Prostate gland (tissue), 2 donors: Measurements from ENCODE around the gene C4A. TPM values are rescaled to one million over a fixed set of nuclear protein-coding genes. Genes with fewer than 3 reads are reported as not detected.
"Not testable (repeated sequence)": the region's sequence is repeated elsewhere in the genome, so short reads cannot be mapped to it uniquely, and the experiment has no call there.

ENCODE experiments used
- DNase-seq: peaks from one replicate; pipeline ENCODE4 v3.0.0-alpha.2; 2019; ENCODE audit warnings: low spot score
- H3K27ac ChIP-seq, 2 donors: fragments of 200-600 bp; sonication (generic); 2 replicates each; pipeline ENCODE4 v1.5.1; 2017 to 2019
- H3K27me3 ChIP-seq: fragments of 200-600 bp; sonication (generic); replicated peaks from 2 replicates; pipeline ENCODE4 v1.5.1; 2019; ENCODE audit not compliant: insufficient read depth
- H3K36me3 ChIP-seq, 2 donors: fragments of 200-600 bp; sonication (generic); 1 replicate in 1 of 2; 2 replicates in 1 of 2; pipeline versions ENCODE4 v1.5.1 to v1.8.1; 2017 to 2019
- H3K4me1 ChIP-seq: fragments of 200-600 bp; sonication (generic); replicated peaks from 2 replicates; pipeline ENCODE4 v1.5.1; 2019
- H3K4me3 ChIP-seq, 2 donors: fragments of 200-600 bp; sonication (generic); 2 replicates each; pipeline ENCODE4 v1.5.1; 2017 to 2019
- H3K9me3 ChIP-seq: fragments of 200-600 bp; sonication (generic); 2 replicates; pipeline ENCODE4 v1.5.1; 2017
- POLR2A ChIP-seq: fragments of 450-650 bp; IDR thresholded peaks from one replicate; pipeline ENCODE4 v1.6.1; 2016; ENCODE audit warnings: antibody characterized with exemption, mild to moderate bottlenecking
- POLR2AphosphoS5 ChIP-seq: sonication (generic); formaldehyde crosslinking; IDR thresholded peaks from one replicate; pipeline ENCODE4 v1.6.1; 2017; ENCODE audit warnings: antibody characterized with exemption
- WGBS: methylation state at CpG from one replicate; pipeline ENCODE4 v1.1.5; 2018; 5-methylcytosine and 5-hydroxymethylcytosine counted together
- intact Hi-C: fragments of 100-400 bp; cut with DNase I; formaldehyde crosslinking; loops from one replicate; pipeline ENCODE4 v1.14.2; 2022
- total RNA-seq, 2 donors: library from RNA; depleted of rRNA; stranded (reverse); fragments of >200 nt; gene quantifications; one replicate each; pipeline ENCODE4 v1.1.0, GENCODE V29; 2016
- TF ChIP-seq, protein P1 (sequence below), 4 experiments: fragments of 200-600 bp in 2 of 4; fragments of 450-650 bp in 2 of 4; sonication (generic) in 2 of 4; IDR thresholded peaks; 1 replicate in 3 of 4; 2 replicates in 1 of 4; pipeline ENCODE4 v1.5.1; 2016 to 2019; ENCODE audit warnings: antibody characterized with exemption in 4 of 4, mild to moderate bottlenecking in 2 of 4, moderate library complexity in 2 of 4

The C4A gene
- total RNA-seq, 2 donors from 2014 or later, result 32.8 to 196 TPM

DNA sequence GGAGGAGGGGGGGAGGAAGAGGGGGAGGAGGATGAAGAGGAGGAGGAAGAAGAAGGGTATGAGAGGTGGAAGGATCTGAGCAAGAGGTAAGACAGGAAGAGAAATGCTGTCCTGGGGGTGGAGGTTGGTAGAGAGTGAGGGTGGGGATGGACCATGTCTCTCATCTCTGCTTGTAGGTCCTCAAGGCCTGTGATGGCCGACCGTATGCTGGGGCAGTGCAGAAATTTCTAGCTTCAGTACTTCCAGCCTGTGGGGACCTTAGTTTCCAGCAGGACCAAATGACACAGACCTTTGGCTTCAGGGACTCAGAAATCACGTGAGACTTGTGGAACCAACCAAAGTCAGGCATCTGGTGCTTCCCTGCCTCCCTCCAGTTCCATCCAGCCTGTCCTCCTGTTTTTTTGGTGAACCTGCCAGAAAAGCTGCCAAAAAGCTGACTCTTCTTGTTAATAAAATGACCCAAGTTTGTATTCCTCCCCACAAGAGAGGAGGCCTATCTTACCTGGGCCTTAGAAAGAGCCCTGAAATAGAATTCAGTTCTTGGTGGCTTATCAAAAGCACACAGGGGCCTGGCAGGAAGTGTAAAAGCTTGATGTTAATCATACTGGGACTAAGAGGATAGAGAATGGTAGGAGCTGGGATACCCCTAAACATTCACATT is 2.5 kb upstream of the C4A start:
- TF ChIP-seq POLR2A (no peak), POLR2AphosphoS5 (no peak)
- TF ChIP-seq, protein P1, sequence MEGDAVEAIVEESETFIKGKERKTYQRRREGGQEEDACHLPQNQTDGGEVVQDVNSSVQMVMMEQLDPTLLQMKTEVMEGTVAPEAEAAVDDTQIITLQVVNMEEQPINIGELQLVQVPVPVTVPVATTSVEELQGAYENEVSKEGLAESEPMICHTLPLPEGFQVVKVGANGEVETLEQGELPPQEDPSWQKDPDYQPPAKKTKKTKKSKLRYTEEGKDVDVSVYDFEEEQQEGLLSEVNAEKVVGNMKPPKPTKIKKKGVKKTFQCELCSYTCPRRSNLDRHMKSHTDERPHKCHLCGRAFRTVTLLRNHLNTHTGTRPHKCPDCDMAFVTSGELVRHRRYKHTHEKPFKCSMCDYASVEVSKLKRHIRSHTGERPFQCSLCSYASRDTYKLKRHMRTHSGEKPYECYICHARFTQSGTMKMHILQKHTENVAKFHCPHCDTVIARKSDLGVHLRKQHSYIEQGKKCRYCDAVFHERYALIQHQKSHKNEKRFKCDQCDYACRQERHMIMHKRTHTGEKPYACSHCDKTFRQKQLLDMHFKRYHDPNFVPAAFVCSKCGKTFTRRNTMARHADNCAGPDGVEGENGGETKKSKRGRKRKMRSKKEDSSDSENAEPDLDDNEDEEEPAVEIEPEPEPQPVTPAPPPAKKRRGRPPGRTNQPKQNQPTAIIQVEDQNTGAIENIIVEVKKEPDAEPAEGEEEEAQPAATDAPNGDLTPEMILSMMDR (IDR thresholded peaks at IDR 0.05), result no peak
- intact Hi-C loops, result no loop called here
- no peaks in the 10 kb centered on the region for H3K27me3 ChIP-seq
- H3K4me3 ChIP-seq, result no peak overlapping the region
- H3K9me3 ChIP-seq, result no peaks in the 10 kb centered on the region
- no peaks in the 10 kb centered on the region for H3K4me1 ChIP-seq
- DNase-seq, result no peak
- H3K36me3 ChIP-seq, result no peaks in the 10 kb centered on the region
- no peak overlapping the region for H3K27ac ChIP-seq
- WGBS, result 89% methylated on average over 3 of the region's 3 CpGs

DNA sequence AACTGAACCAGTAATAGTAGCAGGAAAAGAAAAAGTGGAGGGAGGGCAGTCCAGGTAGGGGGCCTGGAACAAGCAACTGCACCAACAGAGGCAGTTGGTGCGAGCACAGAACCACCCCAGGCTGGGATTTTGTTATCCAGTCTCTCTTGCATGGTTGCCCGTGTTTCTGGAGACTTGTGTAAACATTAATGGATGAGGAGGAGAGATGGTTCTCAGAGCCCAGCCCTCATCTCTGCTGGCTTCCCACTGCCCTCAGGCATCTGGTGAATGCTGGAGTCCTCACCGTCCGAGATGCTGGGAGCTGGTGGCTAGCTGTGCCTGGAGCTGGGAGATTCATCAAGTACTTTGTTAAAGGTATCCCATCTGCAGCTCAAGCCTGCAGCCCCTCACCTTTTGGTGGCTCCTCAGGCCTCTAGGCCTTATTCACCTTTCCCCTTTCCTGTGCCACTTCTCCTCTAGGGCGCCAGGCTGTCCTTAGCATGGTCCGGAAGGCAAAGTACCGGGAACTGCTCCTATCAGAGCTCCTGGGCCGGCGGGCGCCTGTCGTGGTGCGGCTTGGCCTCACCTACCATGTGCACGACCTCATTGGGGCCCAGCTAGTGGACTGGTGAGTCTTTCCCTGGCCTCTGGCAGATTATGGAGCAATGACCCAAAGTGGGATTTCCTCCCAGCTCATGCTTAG is 1.5 kb upstream of the C4A start:
- DNase-seq, H3K4me1 ChIP-seq, H3K4me3 ChIP-seq, H3K27ac ChIP-seq, H3K36me3 ChIP-seq, H3K27me3 ChIP-seq, H3K9me3 ChIP-seq, intact Hi-C loops: not testable (repeated sequence)
- 91% methylated on average over 13 of the region's 13 CpGs for WGBS

DNA sequence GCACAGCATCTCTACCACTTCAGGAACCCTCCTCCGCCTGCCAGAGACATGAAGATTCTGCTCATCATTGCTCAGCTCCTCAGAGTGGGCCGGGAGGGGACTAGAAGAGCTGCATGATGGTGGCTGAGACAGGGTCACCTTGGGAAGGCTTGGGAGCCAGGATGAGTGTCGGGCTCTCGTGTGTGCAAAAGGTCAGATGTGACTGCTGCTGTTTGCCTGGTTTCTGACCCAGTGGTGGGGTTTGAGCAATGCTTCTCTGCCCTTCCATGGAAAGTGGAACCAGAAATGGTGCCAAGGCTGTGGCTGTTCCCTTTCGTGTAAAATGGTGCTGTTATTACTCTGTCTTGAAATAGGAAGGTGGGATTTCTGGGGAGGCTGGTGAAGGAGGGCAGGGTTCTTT is 859 bp upstream of the C4A start:
- H3K4me3 ChIP-seq, DNase-seq, H3K4me1 ChIP-seq, H3K36me3 ChIP-seq, H3K27me3 ChIP-seq, intact Hi-C loops, H3K9me3 ChIP-seq, H3K27ac ChIP-seq: not testable (repeated sequence)
- no CpG with 5 or more reads among the region's 5 CpGs for WGBS

DNA sequence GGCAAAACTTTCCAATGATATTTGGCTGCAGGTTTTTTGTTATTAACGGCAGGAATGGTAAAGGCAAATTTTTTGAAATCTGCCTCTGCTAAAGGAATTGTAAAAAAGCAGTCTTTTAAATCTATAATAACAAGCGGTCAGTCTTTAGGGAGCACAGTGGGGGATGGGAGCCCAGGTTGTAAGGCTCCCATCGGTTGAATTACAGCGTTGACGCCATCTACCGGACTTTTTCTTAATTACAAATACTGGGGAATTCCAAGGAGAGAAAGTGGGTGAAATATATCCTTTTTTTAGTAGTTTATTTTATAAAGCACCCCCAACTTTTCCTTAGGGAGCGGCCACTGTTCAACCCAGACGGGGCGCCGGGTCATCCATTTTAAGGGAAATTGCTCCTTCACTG is 7.5 kb downstream of the C4A start:
- H3K36me3 ChIP-seq, H3K9me3 ChIP-seq, DNase-seq, intact Hi-C loops, H3K27ac ChIP-seq, H3K4me1 ChIP-seq, H3K27me3 ChIP-seq, H3K4me3 ChIP-seq: not testable (repeated sequence)
- WGBS, result no CpG with 5 or more reads among the region's 10 CpGs

DNA sequence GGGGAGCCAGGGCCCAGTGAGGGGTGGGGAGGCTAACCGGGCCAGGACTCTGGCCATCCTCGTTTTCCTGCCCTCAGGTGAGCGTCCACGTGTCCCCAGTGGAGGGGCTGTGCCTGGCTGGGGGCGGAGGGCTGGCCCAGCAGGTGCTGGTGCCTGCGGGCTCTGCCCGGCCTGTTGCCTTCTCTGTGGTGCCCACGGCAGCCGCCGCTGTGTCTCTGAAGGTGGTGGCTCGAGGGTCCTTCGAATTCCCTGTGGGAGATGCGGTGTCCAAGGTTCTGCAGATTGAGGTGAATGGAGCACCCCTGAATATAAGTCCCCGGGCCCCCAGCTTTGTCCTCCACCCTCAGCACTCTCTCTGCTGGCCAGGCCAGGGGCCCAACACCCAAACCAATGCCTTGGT is 12.6 kb downstream of the C4A start:
- H3K4me1 ChIP-seq, H3K36me3 ChIP-seq, H3K27me3 ChIP-seq, intact Hi-C loops, H3K27ac ChIP-seq, DNase-seq, H3K9me3 ChIP-seq, H3K4me3 ChIP-seq: not testable (repeated sequence)
- WGBS, result no CpG with 5 or more reads among the region's 14 CpGs

DNA sequence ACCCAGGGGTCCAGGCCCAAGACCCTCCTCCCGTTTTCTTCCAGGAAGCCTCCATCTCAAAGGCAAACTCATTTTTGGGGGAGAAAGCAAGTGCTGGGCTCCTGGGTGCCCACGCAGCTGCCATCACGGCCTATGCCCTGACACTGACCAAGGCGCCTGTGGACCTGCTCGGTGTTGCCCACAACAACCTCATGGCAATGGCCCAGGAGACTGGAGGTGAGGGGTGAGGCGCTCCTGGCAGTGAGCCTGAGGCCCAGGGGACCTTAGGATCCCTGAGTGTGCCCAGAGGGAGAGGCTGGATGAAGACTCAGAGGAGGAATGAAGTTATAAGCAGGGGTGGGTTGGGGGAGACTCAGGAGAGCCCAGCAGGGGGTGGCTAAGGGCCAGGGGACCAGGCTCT is 14.5 kb downstream of the C4A start:
- H3K9me3 ChIP-seq, H3K36me3 ChIP-seq, H3K27ac ChIP-seq, DNase-seq, H3K4me3 ChIP-seq, H3K27me3 ChIP-seq, H3K4me1 ChIP-seq, intact Hi-C loops: not testable (repeated sequence)
- WGBS, result 88% methylated on average over 3 of the region's 6 CpGs

DNA sequence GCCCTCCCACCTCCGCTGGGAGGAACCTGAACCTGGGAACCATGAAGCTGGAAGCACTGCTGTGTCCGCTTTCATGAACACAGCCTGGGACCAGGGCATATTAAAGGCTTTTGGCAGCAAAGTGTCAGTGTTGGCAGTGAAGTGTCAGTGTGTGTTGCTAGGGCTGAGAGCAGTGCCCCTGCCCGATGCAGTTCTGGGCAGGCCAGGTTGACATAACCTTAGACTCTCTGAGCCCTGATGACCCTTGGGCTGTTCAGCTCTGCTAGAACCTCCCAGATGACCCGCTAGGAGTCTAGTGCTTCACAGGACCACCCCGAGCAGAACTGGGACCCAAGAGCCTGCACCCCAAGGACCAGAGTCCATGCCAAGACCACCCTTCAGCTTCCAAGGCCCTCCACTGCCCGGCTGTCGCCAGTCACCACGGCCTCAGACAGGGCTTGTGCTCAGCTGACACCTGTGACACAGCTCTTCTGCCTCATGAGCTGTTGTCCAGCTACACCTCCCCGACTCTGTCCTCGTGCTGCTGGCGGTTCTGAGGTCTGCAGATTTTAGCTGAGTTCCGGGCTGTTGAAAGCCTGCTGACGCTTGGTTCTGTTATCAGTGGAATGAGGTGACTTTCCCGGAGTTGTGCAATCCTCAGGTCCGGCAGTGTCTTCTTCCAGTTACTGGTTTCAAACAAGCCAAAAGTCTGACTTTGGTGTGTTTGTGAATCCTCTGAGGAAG is 20.9 kb downstream of the C4A start:
- H3K9me3 ChIP-seq, H3K4me3 ChIP-seq, H3K27ac ChIP-seq, H3K36me3 ChIP-seq, intact Hi-C loops, H3K27me3 ChIP-seq, H3K4me1 ChIP-seq, DNase-seq: not testable (repeated sequence)
- WGBS, result no CpG with 5 or more reads among the region's 15 CpGs

DNA sequence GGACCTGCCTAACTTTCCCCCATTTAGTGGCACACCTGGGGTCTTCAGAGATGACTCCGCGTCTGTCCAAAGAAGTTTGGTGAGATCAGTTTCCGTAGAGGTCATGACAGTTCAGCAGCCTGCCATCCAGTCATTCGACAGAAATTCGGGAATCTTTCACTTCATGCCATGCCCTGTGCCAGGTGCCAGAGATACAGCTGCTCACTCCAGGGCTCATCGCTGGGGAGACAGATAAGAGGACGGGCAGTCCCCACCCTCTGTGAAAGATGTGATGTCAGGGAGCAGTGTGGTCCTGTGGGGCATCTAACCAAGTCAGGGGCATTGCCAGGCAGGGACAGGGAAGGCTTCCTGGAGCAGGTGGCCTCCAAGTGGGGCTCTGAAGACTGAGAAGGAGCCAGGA is 21.4 kb downstream of the C4A start:
- DNase-seq, H3K4me1 ChIP-seq, H3K9me3 ChIP-seq, H3K27ac ChIP-seq, H3K36me3 ChIP-seq, H3K4me3 ChIP-seq, intact Hi-C loops, H3K27me3 ChIP-seq: not testable (repeated sequence)
- WGBS, result no CpG with 5 or more reads among the region's 7 CpGs

DNA sequence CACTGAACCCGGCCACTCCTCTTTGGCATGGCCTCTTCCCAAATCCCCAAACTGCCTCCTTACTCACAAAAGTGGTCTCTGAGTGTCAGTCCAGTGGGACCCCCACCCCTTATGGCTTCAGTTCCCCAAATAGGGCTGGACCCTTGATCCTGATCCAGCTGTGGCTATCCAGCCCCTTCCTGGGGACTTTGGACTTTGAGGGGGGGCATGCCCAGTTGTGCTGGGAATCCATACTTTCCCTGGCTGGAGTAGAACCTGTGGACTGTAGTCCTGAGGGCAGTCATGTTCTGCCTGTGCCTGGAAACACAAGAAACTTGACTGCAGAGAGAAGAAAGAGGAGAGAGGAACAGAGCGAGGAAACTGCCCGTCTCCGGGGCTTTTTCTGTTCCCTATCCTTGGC is 22.5 kb downstream of the C4A start:
- H3K27ac ChIP-seq, H3K4me1 ChIP-seq, H3K36me3 ChIP-seq, H3K27me3 ChIP-seq, intact Hi-C loops, H3K9me3 ChIP-seq, DNase-seq, H3K4me3 ChIP-seq: not testable (repeated sequence)
- WGBS, result 74% methylated on average over 3 of the region's 4 CpGs

DNA sequence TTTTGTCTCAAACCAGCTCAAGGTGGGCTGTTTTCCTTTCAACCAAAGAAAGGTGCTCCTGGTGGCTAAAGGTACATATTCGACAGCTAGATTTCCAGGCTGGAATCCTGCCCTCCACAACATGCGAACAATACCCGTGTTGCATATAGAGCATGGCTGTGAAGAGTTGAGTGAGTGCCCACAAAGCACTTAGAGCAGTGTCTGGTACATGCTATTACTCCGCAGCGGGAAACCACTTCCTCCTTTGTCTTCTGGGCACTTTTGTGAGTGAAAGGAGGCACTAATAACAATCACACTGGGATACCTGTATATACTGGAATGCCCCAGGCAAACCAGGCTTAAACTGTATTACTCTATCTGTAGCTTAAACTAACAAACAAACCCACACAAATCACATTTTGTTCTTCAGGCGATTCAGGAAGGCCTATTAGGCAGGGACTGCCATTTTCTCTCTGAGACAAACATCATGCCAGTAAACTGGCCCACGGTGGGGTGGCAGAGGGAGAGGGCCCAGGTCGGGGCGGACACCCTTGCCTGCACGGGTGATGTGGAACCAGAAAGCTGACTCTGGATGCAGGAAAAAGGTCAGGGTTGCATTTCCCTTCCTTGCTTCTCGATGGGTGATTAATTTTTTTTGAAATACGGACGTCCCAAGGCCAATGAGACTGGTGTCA is 23.1 kb downstream of the C4A start:
- 46% methylated on average over 9 of the region's 13 CpGs for WGBS
- not testable (repeated sequence) for DNase-seq

DNA sequence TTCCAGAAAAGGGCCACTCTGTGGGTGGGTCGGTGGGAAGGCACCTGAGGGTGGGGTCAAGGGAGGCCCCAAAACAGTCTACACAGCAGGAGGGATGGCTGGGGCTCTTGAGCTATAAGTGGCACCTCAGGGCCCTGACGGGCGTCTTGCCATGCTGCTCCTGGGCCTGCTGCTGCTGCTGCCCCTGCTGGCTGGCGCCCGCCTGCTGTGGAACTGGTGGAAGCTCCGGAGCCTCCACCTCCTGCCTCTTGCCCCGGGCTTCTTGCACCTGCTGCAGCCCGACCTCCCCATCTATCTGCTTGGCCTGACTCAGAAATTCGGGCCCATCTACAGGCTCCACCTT is 23.7 kb downstream of the C4A start:
- intact Hi-C loops, H3K27ac ChIP-seq, H3K4me3 ChIP-seq, H3K36me3 ChIP-seq, DNase-seq, H3K4me1 ChIP-seq, H3K27me3 ChIP-seq, H3K9me3 ChIP-seq: not testable (repeated sequence)
- WGBS, result 77% methylated on average over 9 of the region's 9 CpGs

More for the DNA sequence above, 23.1 kb downstream of the C4A start:
- H3K27ac ChIP-seq, H3K27me3 ChIP-seq, H3K9me3 ChIP-seq, H3K4me3 ChIP-seq, intact Hi-C loops, H3K36me3 ChIP-seq, H3K4me1 ChIP-seq: not testable (repeated sequence)
